Stimulated activated CD8-positive, alpha-beta memory T cell treated with anti-CD3 and anti-CD28 coated beads, Interleukin-2, amount 100 ng/mL, for 1 hour (primary cell): ENCODE measurements around the gene SLC2A3.
"Not testable (repeated sequence)": the region's sequence is repeated elsewhere in the genome, so short reads cannot be mapped to it uniquely, and the experiment has no call there.

Source experiments
- DNase-seq, 2 donors: peaks; one replicate each; pipeline ENCODE4 v3.0.0-alpha.2; 2020; ENCODE audit warnings: low read depth in 2 of 2

Gene SLC2A3

DNA sequence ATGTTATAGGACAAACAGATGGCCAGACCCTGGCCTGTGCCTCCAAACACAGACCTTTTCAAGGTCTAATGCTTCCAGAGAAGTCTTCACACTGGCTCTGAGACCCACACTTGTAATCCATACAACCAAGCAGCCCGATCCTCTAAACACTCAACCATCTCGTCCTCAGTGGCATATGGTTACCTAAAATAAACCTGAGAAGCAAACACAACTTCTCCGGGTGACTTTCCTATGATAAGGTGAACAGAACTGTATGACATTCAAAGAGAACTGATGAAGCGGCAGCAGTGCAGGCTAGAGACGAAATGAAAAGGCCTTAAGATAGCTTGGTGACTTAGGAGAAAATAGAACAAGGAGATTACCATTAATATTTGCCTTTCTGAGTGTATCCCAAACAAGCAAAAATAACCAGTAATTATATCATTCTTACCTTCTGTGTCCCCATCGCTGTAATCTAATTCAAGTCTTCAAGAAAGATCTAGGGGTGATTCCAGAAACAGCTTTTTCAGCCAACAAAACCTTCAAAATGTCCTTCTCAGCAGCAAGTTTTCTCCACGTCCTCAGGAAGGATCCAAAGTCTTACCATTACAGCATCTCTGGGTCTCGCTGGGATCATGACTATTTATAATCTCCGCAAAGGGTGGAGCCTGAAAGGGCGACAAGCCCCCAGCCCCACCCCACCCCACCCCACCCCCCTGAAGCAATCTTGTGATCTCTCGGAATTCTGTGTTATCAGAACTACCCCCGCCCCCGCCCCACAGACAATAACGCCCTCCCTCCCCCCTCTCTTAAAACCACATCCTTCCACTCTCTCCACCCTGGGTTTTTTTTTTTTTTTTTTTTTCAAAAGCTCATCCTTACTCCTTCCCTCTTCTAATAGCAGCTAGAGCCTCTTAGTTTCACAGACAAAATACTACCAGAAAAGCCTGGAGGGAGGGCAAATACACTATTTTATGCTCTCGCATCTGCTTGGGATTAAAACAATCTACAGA, at the start of gene SLC2A3:
TSS of gene SLC2A3 (minus strand) at position 598 of the 992 bp plus-strand sequence. CDS start at position 445, 153 bp downstream.
- DNase-seq: peak; percentile 45 to 69

DNA sequence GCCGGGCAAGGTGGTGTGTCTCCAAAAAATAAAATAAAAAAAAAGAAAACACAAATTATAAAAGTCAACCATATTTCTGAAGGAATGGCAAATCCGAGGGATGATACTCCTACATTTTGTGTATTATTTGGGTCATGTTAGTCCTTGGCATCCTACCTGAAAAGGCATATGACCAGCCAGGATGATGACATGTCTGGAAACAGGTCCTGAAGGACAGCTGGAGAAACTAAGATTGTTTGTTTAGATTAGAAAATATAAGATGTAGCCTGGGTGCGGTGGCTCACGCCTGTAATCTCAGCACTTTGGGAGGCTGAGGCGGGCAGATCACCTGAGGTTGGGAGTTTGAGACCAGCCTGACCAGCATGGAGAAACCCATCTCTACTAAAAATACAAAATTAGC, 48.9 kb upstream of the SLC2A3 start:
- no peak for DNase-seq

DNA sequence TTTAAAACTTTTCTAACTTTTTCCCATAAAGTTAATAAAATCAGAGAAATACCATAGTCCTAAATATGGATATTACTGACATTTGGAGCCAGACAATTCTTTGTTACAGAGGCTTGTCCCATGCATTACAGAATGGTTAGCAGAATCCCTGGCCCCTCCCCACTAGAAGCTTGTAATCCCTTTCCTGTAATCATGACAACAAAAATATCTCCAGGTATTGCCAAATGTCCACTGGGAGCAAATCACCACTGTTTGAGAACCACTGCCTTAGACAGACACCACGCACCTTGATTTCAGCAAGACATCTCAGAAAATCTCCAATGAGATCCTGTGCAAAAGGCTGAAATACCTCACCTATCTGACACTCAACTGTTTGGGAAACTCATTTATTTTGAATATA, 47.5 kb upstream of the SLC2A3 start:
- DNase-seq: not testable (repeated sequence)

DNA sequence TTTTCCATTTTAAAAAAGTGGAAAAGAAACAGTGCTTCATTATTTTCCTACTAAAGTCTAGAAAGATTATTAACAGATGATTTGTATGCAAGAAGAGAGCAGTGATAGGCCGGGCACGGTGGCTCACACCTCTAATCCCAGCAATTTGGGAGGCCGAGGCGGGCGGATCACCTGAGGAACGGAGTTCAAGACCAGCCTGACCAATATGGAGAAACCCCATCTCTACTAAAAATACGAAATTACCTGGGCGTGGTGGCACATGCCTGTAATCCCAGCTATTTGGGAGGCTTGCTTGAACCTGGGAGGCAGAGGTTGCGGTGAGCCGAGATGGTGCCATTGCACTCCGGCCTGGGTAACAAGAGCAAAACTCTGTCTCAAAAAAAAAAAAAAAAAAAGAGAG, 47.0 kb upstream of the SLC2A3 start:
- DNase-seq: not testable (repeated sequence)

DNA sequence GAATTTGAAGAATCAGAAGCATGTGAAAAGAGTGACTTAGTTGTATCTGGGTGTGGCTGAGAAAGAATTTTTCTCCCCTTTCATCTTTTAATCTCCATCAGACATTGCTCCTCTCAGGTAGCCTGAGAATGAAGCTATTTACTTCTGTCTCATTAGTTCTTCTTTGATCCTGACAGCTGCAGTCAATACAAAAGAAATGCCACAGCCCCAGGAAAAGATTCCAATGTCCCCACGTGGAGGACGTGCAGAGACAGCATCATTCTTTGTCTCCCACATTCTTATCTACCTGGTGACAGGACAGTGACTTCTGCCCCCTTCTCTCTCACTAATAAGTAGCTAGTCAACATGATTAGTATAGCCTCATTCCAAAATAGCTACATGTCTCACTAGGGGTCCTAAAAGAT, 46.3 kb upstream of the SLC2A3 start:
- DNase-seq: not testable (repeated sequence)

DNA sequence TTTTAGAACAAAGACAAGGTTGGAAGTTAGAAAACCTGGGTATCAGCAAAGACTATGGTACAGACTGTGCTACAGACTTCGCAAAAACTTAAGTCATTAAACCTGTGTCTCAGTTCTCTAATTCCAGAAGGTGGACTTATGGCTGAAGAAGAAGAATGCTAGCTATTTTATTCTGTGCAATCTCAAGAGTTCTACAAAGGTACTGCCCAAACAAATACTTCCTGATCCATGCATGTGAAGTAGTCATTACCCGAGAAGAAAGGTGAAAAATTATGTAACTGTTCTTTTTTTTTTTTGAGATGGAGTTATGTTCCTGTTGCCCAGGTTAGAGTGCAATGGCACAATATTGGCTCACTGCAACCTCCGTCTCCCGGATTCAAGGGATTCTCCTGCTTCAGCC, 45.5 kb upstream of the SLC2A3 start:
- DNase-seq: no peak

DNA sequence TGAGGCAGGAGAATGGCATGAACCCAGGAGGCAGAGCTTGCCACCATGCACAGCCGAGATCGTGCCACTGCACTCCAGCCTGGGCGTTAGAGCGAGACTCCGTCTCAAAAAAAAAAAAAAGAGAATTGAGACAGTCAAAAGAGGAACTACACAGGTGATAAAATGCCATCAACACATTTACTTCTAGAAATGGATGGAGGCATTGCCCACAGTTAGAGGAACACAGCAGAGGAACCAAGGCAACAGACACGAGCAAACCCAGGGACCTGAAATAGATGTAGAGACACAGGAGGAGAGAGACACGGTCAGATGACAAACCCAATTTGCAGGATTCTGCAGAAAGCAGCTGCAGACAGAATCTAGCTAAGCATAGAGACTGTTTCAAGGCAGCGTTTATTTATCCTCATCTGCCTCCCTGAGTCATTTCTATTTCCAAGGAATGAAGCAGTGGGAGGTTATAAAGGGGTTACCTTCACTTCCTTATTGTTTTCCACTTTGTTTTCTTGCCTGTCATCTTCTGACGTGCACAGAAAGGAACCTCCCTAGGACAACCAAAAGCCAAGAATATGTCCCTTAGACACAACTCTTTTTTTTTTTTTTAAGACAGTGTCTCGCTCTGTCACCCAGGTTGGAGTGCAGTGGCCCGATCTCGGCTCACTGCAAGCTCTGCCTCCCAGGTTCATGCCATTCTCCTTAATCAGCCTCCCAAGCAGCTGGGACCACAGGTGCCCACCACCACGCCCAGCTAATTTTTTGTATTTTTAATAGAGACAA, 41.6 kb upstream of the SLC2A3 start:
- not testable (repeated sequence) for DNase-seq

DNA sequence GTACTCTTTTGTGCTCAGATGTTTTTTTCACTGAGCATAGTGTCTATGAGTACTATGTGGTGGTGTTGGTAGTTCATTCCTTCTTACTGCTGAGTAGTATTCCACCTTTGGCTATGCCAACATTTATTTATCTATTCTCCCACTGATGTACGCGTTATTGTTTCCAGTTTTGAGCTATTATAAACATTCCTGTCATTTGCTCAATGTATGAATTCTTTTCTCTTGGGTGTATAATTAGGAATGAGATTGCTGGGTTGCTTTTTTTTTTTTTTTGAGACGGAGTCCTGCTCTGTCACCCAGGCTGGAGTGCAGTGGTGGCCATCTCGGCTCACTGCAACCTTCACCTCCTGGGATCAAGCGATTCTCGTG, 37.5 kb upstream of the SLC2A3 start:
- no peak for DNase-seq

DNA sequence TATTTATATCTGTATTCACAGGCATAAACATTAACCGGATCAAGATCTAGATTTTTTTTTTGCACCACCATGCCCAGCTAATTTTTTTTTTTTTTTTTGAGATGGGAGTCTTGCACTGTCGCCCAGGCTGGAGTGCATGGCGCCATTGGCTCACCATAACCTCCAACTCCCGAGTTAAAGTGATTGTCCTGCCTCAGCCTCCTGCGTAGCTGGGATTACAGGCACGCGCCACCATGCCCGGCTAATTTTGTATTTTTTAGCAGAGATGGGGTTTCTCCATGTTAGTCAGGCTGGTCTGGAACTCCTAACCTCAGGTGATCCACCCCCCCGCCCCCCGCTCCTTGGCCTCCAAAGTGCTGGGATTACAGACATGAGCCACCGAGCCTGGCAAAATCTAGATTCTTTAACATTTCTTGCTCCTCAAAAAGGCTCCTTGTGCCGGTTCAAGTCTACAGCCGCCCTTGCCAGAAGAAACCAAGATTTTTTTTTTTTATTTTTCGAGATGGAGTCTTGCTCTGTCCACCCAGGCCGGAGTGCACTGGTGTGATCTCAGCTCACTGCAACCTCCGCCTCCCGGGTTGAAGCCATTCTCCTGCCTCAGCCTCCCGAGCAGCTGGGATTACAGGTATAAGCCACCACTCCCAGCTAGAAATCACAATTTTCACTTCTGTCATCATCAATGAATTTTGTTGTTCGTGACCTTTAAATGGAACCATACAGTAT, 36.9 kb upstream of the SLC2A3 start:
- DNase-seq: no peak

DNA sequence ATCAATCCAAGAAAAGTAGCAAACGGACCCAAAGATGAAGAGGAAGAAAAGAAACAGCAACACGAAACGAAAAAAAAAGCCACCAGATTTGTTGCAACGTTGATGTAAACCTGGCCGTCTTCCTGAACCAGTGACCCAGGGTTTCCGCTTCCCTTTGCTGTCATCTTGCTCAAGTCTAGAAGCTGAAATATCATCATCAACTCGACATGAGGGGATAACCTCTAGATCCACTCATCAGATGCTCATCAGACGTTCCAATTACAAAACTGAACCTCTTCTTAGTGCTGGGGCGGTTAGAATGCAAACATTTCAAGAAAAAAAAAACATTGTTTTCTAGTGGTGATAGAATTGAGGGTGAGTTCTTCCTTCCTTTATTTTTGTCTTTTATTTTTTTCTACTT, 36.3 kb upstream of the SLC2A3 start:
- DNase-seq: not testable (repeated sequence)

DNA sequence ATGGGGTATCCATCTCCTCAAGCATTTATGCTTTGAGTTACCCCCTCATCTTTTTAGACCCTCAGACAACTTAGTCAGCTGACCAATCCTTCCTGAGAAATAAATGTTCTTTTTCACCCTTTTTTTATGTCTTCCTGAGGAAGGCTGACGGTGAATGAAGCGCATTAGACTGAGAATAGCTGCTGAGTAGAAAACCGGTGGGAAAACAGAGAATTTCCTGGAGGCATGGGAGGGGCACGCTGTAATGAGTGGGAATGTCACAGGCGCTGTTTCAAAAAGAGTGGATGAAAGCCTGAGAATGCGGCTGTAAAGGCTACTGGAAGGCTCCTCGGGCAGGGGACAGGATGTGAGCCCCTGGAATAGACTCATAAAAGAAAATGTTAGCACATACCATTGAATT, 35.8 kb upstream of the SLC2A3 start:
- DNase-seq: not testable (repeated sequence)

DNA sequence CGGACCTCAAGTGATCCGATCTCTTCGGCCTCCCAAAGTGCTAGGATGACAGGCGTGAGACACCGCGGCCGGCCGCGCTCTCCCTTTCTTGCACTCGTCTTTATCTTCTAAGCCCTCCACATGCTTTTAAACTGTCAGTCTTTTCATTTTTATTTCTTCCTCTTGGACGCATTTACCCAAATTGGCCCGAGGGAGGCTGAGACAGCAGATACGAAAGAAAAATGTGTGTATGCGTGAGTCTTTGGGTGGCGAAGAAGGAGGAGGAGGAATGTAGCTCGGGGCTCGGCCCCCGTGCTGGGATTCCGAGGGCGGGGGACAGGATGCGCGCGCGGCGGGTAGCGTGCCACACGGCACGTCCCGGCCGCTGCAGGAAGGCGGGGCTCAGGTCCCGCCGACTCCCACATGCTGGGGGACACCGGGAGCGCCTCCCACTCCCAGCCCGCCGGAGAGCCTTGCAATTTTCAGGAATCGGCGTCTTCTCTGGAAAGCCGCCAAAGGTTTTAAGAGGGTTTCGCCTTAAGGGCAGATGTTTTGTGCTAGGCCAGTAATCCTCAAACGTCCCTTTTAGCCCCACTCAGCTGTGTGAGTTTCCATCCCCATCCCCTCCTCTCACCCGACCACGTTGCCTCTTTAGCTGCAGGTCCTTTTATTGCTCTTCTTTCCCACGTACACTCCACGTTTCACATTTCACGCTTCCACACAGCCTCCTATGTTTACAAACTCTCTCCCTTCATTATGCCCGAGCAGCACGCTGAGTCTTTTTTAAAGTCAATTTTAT, 34.7 kb upstream of the SLC2A3 start:
- peak; percentile 45 to 75 for DNase-seq

DNA sequence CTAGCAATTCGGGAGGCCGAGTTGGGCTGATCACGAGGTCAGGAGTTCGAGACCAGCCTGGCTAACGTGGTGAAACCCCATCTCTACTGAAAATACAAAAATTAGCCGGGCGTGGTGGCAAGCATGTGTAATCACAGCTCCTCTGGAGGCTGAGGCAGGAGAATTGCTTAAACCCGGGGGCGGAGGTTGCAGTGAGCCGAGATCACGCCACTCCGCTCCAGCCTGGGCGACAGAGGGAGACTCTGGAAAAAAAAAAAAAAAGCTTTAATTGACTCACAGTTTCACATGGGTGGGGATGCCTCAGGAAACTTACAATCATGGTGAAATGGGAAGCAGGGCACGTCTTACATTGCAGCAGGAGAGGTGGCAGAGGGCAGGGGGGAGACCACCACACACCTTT, 30.6 kb upstream of the SLC2A3 start:
- no peak for DNase-seq

DNA sequence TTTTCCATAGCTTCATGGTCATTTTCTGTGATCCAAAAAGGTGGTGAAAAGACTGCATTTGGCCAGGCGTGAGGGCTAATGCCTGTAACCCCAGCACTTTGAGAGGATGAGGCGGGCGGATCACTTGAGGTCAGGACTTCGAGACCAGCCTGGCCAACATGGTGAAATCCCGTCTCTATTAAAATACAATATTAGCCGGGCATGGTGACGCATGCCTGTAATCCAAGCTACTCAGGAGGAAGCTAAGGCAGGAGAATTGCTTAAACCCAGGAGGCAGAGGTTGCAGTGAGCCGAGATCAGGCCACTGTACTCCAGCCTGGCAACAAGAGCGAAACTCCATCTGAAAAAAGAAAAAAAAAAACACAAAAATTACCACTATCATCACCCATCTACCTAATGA, 28.7 kb upstream of the SLC2A3 start:
- DNase-seq: not testable (repeated sequence)

DNA sequence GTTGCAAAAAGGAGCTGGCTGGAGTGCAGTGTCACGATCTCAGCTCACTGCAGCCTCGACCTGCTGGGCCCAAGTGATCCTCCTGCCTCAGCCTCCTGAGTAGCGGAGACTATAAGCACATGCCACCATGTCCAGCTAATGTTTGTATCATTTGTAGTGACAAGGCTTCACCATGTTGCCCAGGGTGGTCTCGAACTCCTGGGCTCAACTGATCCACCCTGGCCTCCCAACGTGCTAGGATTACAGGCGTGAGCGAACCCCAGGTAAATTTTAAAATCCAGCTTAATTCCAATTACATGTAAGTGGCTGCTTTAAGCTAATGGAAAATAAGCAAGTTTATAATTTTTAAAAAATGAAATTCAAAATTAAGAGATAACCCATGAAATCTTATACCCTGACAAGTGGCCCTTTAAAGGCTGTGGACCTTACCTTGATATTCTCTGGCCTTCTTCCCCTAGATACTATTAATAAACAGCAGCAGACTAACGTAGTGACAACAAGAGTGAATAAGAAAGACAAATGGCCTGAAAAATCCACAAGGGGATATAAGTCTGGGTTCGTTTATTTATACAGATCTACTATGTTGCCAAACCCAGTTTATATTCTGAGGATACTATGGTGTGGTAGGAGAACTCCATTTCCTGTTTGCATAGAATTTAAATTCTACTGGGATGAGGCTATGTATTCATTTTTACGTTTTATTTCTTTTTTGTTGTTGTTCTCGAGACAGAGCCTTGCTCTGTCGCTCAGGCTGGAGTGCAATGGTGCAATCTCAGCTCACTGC, 25.6 kb upstream of the SLC2A3 start:
- no peak for DNase-seq

DNA sequence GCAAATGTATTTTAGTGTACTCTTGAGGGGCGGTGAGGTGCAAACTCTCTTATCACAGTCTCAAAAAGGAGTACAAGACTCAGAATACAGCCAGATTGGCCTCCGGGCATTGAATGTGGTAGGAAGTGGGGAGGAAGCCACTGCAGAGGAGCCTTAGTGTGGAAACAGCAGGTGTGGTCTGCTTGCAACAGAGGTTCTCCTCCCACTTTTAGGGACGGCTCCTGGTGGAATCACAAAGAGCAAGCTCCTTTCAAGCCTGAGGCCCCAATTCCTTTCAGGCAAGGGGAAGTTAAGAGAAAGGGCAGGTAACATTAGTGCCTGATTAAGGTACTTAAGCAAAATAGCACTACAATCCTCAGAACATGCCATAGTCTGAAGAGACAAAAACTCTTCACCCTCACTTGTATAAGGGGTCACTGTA, 23.7 kb upstream of the SLC2A3 start:
- peak in 1 of 2 donors; percentile 16 for DNase-seq

DNA sequence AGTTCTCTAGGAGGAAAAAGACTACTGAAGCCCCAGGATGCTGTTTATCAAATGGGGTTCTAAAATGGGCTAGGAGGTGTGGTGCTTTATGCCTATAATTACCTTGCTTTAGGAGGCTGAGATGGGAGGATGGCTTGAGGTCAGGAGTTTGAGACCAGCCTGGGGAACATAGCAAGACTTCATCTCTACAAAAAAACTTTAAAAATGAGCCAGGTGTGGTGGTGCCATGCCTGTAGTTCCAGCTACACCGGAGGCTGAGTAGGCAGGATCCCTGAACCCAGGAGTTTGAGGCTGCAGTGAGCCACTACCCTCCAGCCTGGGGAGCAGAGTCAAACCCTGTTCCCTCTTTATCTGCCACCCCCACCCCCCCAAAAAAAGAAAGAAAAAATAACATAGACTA, 23.3 kb upstream of the SLC2A3 start:
- DNase-seq: no peak

DNA sequence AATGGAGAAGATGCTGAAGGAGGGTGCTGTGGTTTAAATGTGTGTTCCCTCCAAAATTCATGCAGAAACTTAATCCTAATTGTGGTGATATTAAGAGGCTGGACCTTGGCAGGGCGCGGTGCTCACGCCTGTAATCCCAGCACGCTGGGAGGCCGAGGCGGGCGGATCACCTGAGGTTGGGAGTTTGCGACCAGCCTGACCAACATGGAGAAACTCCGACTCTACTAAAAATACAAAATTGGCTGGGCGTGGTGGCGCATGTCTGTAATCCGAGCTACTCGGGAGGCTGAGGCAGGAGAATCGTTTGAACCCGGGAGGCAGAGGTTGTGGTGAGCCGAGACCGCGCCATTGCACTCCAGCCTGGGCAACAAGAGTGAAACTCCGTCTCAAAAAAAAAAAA, 18.9 kb upstream of the SLC2A3 start:
- not testable (repeated sequence) for DNase-seq

DNA sequence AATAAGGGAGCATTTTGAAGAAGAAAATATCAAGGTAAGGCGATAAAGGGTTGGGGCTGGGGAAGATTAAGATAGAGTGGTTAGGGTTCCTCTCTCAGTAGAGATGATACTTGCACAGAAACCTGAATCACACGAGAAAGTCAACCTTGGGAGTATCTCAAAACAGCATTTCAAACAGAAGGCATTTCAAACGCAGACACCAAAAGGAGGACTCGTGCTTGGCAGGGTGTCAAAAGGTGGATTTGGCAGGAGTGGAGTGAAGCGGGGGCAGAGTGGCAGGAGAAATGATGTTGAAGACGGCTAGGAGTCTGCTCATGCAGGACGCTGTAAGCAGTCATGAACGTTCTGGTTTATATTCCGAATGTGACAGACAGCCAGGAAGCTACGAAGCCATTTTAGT, 18.4 kb upstream of the SLC2A3 start:
- DNase-seq: not testable (repeated sequence)

DNA sequence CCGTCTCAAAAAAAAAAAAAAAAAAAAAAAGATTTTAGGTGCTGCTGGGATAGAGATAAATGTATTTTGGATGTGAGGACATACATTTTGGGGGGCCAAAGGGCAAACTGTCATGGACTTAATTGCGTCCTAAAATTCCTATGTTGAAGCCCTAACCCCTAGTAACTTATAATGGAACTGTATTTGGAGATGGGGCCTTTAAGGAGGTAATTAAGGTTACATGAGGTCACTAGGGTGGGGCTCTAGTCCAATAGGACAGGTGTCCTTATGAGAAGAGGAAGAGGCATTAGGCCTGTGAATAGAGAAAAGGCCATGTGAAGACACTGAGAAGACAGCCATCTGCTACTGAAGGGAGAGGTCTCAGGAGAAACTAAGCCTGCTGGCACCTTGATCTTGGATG, 17.9 kb upstream of the SLC2A3 start:
- DNase-seq: not testable (repeated sequence)
